ENCODE results near the gene STOX2.

DNA sequence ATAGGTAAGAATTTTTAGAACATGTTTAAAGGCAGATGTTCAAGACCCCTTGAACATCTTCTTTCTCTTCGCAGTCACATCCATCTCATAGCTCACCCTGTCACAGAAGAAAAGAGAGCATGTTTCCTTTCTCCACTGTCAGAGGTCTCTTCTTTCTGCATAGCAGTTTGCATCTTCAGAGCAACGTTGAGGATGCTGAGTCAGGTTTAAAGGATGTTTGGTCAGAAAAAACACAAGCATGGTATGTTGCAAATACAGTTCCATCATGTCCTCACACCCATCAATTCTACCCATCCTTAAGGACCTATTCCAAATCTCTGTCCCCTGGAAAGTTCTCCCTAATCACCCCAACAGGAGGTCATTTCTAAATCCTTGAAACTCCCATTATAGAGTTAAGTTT is 84.8 kb downstream of the STOX2 start:
- no peak for TF ChIP-seq JUND (IDR thresholded peaks at IDR 0.05; ENCODE audit: low read length)
- no peak for TF ChIP-seq EZH2 (IDR thresholded peaks at IDR 0.05; ENCODE audit: low read depth, low read length, severe bottlenecking)
- TF ChIP-seq, protein P1, sequence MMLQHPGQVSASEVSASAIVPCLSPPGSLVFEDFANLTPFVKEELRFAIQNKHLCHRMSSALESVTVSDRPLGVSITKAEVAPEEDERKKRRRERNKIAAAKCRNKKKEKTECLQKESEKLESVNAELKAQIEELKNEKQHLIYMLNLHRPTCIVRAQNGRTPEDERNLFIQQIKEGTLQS (IDR thresholded peaks at IDR 0.05; ENCODE audit: insufficient read depth, low read depth, low read length): no peak
- TF ChIP-seq KDM1A (IDR thresholded peaks at IDR 0.05; ENCODE audit: borderline replicate concordance, low read length): no peak
- no peak for TF ChIP-seq EGR1 (IDR thresholded peaks at IDR 0.05; ENCODE audit: borderline replicate concordance, low read depth, low read length)
